RPMI7951 (cell line): ENCODE data around the gene ACBD6. TPM values are rescaled to one million over a fixed set of nuclear protein-coding genes. Genes with fewer than 3 reads are reported as not detected.
"Not testable (repeated sequence)": the region's sequence is repeated elsewhere in the genome, so short reads cannot be mapped to it uniquely, and the experiment has no call there.

Experiments used
- DNase-seq: peaks from one replicate; pipeline ENCODE4 v3.0.0-alpha.2; 2012; ENCODE audit warnings: low read depth
- total RNA-seq: library from RNA; depleted of rRNA; stranded (reverse); fragments of >200 nt; shearing (Covaris generic); gene quantifications from 2 replicates; pipeline ENCODE4 v1.2.3, GENCODE V29; 2014; rRNA removed

ACBD6 gene
- 48.1 and 59.2 TPM in 2 replicates for total RNA-seq

- DNase-seq: peak; percentile 85
Observed at GRCh38 chr1:180502361-180503279, at the start of gene ACBD6. Gene ACBD6, minus strand, starts transcription at chr1:180502577. Its CDS starts 311 bp downstream, at chr1:180502266.

GRCh38 chr1:180551997-180552396 lies 49.6 kb upstream of the ACBD6 start:
- no peak for DNase-seq

GRCh38 chr1:180550241-180550640 lies 47.9 kb upstream of the ACBD6 start:
- no peak for DNase-seq

- DNase-seq: not testable (repeated sequence)
Observed at GRCh38 chr1:180549770-180550169, 47.4 kb upstream of the ACBD6 start.

- no peak for DNase-seq
Observed at GRCh38 chr1:180548686-180549317, 46.4 kb upstream of the ACBD6 start.

GRCh38 chr1:180545991-180546390 lies 43.6 kb upstream of the ACBD6 start:
- no peak for DNase-seq

- no peak for DNase-seq
Observed at GRCh38 chr1:180544050-180544449, 41.7 kb upstream of the ACBD6 start.

GRCh38 chr1:180542838-180543145 lies 40.4 kb upstream of the ACBD6 start:
- no peak for DNase-seq

- no peak for DNase-seq
Observed at GRCh38 chr1:180542113-180542837, 39.9 kb upstream of the ACBD6 start.

GRCh38 chr1:180540697-180541594 lies 38.6 kb upstream of the ACBD6 start:
- no peak for DNase-seq

GRCh38 chr1:180539136-180539535 lies 36.8 kb upstream of the ACBD6 start:
- no peak for DNase-seq

GRCh38 chr1:180536821-180537372 lies 34.5 kb upstream of the ACBD6 start:
- DNase-seq: no peak

- no peak for DNase-seq
Observed at GRCh38 chr1:180535418-180535999, 33.1 kb upstream of the ACBD6 start.

GRCh38 chr1:180534214-180534613 lies 31.8 kb upstream of the ACBD6 start:
- no peak for DNase-seq

- peak; percentile 47 for DNase-seq
Observed at GRCh38 chr1:180533266-180533987, 31.1 kb upstream of the ACBD6 start.

GRCh38 chr1:180532854-180533253 lies 30.5 kb upstream of the ACBD6 start:
- no peak for DNase-seq

- peak; percentile 83 for DNase-seq
Observed at GRCh38 chr1:180530501-180530900, 28.1 kb upstream of the ACBD6 start.

- no peak for DNase-seq
Observed at GRCh38 chr1:180528868-180529470, 26.6 kb upstream of the ACBD6 start.

GRCh38 chr1:180527101-180527669 lies 24.8 kb upstream of the ACBD6 start:
- DNase-seq: peak; percentile 53
